ENCODE data around the gene ELMOD2. TPM values are rescaled to one million over a fixed set of nuclear protein-coding genes. Genes with fewer than 3 reads are reported as not detected.
"Not testable (repeated sequence)": the region's sequence is repeated elsewhere in the genome, so short reads cannot be mapped to it uniquely, and the experiment has no call there.

ELMOD2 gene, protein sequence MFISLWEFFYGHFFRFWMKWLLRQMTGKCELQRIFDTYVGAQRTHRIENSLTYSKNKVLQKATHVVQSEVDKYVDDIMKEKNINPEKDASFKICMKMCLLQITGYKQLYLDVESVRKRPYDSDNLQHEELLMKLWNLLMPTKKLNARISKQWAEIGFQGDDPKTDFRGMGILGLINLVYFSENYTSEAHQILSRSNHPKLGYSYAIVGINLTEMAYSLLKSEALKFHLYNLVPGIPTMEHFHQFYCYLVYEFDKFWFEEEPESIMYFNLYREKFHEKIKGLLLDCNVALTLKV
- polyA plus RNA-seq (ENCODE audit: insufficient read length in 10 of 10) = 10 to 100 TPM; 17.8 to 29.1 (median 24.0) TPM
- long read RNA-seq, donor 1, full-length matches to known transcripts = 5 of 5 reads
- long read RNA-seq, donor 1, partial matches to known transcripts = 0 of 5 reads
- long read RNA-seq, donor 1, other reads (novel, unspliced or antisense) = 0 of 5 reads
- long read RNA-seq, donor 2, full-length matches to known transcripts = 5 of 5 reads
- long read RNA-seq, donor 2, partial matches to known transcripts = 0 of 5 reads
- long read RNA-seq, donor 2, other reads (novel, unspliced or antisense) = 0 of 5 reads
- long read RNA-seq, donor 3 = 0 reads
- long read RNA-seq, donor 4, full-length matches to known transcripts = 4 of 4 reads
- long read RNA-seq, donor 4, partial matches to known transcripts = 0 of 4 reads
- long read RNA-seq, donor 4, other reads (novel, unspliced or antisense) = 0 of 4 reads
- long read RNA-seq, donor 5, full-length matches to known transcripts = 4 of 4 reads
- long read RNA-seq, donor 5, partial matches to known transcripts = 0 of 4 reads
- long read RNA-seq, donor 5, other reads (novel, unspliced or antisense) = 0 of 4 reads
- long read RNA-seq, donor 6, full-length matches to known transcripts = 6 of 6 reads
- long read RNA-seq, donor 6, partial matches to known transcripts = 0 of 6 reads
- long read RNA-seq, donor 6, other reads (novel, unspliced or antisense) = 0 of 6 reads
- long read RNA-seq, donor 7, full-length matches to known transcripts = 1 of 1 reads
- long read RNA-seq, donor 7, partial matches to known transcripts = 0 of 1 reads
- long read RNA-seq, donor 7, other reads (novel, unspliced or antisense) = 0 of 1 reads
- long read RNA-seq, donor 8, full-length matches to known transcripts = 3 of 3 reads
- long read RNA-seq, donor 8, partial matches to known transcripts = 0 of 3 reads
- long read RNA-seq, donor 8, other reads (novel, unspliced or antisense) = 0 of 3 reads
- long read RNA-seq, donor 9 = 0 reads

- DNase-seq = peak; percentile 97 to 98 (median 97)
These were observed at the start of gene ELMOD2 for GRCh38 chr4:140523857-140524742. Gene ELMOD2, plus strand, starts transcription at chr4:140524168. Its CDS starts 1,261 bp downstream, at chr4:140525429.

DNA sequence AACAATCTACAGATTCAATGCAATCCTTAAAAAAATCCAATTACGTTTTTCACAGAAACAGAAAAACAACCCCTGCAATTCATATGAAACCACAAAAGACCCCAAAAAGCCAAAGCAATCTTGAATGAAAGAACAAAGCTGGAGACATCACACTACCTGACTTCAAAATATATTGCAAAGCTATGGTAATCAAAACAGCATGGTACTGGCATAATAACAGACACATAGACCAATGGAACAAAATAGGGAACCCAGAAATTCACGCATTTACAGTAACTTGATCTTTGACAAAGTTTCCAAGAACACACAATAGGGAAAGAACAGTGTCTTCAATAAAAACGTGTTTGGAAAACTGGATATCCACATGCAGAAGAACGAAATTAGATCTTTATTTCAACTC is 40.5 kb upstream of the ELMOD2 start:
- no peak for DNase-seq

DNA sequence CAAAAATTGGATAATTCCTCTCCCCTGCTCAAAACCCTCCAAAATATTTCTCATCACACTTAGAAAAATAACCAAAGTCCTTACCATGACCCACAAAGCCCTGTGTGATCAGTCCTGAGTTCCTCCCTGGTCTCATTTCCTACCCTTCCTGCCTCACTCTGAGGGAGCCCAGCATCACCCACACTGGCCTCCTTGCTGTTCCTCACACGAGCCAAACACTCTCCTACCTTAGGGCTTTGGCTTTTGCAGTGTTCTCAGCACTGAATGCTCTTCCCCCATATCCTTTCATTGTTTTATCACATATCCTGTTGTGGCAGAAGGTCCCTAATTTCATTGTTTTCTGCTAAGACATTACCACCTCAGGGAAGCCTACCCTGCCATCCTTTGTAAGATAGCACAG is 38.0 kb upstream of the ELMOD2 start:
- no peak for DNase-seq

- peak in 1 of 3 donors; percentile 12 for DNase-seq
These were observed 26.6 kb upstream of the ELMOD2 start for GRCh38 chr4:140497405-140497746.

GRCh38 chr4:140497747-140498636 is 26.0 kb upstream of the ELMOD2 start, which contains the start of gene MGAT4D:
Gene MGAT4D, minus strand, starts transcription at chr4:140498293. Its CDS starts 71 bp downstream, at chr4:140498222.
- peak in 1 of 3 donors; percentile 18 for DNase-seq

DNA sequence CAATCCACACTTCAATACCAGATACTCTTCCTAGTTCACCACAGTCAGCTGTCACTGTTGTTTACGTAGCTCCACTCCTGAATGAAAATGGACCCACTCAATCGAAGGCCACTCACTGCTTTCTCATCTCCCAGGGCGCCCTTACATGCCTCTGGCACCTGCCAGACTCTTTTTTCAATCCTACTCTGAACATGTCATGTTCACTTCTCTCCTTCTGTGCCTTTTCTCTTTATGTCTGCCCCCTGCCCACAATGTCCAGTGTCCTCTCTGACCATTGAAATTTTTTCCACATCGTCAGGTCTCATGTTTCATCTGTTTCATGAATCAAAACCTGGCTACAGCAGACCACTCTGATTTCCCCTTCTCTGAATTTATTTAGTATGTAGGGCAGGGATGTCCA is 24.6 kb upstream of the ELMOD2 start:
- no peak for DNase-seq

DNA sequence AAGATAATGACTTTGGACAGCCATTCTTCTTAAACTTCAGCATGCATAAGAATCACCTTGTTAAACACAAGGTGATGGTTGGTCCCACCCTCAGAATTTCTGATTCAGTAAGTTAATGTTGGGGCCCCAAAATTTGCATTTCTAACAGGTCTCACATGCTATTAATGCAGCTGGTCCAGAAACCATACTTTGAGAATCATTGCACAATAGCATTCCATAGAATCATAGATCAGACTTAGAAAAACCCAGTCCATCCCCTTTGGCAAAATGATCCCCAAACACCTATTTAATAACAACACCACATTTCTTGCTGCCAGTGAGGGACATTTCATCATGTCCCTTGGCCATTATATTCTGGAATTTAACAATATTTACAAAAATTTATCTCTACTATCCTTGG is 19.7 kb upstream of the ELMOD2 start:
- no peak for DNase-seq

- not testable (repeated sequence) for DNase-seq
These were observed 10.2 kb upstream of the ELMOD2 start for GRCh38 chr4:140513765-140514164.

- no peak for DNase-seq
These were observed 8.5 kb upstream of the ELMOD2 start for GRCh38 chr4:140515423-140515822.

GRCh38 chr4:140523370-140523856 is 555 bp upstream of the ELMOD2 start:
- DNase-seq = no peak

GRCh38 chr4:140529434-140529833 is 5.5 kb downstream of the ELMOD2 start:
- DNase-seq = no peak

GRCh38 chr4:140533951-140534480 is 10.0 kb downstream of the ELMOD2 start:
- DNase-seq = peak in 1 of 3 donors; percentile 21

- no peak for DNase-seq
These were observed 32.6 kb downstream of the ELMOD2 start for GRCh38 chr4:140556372-140557085.

DNA sequence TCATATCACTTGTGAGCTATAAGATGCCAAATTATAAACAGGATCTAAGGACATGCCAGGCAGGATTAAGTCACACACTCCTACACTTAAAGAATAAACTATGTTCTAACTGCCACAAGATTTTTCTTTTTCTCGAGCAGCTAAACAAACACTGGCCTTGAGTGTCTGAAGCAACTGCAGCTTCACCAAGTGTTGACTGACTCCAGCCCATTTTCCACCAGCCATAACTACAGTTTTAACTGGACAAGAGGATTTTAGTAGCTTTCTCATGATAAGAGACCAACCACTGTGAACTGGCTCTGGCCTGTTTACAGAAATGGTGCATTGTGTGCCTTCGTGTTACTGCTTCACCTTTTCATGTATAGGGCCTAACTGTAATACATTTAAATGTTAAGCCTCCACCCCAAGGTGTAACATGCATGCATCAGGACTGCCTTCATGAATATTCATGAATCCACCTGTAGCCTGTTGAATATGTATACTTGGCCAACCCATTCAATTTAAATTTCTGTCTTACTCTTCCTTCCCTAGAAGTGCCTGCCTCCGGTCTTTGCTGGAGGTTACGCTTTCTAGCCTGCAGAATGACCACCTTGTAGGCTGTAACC is 34.0 kb downstream of the ELMOD2 start:
- no peak for DNase-seq

- DNase-seq = no peak
These were observed 35.7 kb downstream of the ELMOD2 start for GRCh38 chr4:140559696-140560095.

DNA sequence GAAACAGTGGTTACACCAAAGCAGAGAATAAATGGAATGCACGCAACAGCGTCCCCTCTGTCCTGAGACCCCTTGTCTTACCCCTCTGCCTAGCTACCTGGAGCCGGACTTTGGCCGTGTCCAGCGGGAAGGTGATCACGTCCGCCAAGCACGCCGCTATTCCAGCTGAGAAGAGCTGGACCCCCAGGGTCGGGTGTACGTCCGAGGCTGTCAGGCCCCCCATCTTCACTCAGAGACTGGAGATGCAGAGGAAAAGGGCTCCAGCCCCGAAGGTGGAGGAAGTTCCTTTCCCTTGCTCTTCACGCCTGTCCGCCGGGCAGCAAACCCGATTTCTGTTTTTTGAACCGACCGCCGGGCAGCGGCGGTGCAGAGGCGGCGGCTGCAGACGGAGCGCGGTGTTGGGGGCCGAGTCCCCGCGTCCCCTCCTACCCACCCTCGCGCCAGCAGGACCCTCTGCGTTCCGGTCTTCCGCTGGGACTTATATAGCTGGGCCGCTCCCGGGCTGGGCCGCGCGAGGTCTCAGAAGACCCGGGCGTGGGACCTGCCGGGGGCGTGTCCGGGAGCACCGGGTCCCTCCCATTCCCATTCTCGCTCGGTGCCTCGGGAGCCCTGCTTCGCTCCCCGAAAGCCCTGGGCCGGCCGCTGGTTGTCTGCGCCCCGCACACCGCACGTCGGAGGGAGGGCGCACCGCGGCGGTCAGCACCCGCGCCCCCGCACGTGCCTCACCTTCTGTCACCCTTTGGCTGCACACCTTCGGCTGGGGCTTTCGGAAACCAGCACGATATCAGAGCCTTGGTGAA is 44.7 kb downstream of the ELMOD2 start, which contains the start of gene UCP1:
TSS of gene UCP1 (minus strand) at position 455 of the 800 bp plus-strand sequence. CDS start at position 223, 232 bp downstream.
- peak in 2 of 3 donors; percentile 12 to 47 for DNase-seq

- DNase-seq = no peak
These were observed 45.3 kb downstream of the ELMOD2 start for GRCh38 chr4:140569307-140569638.
